Medulla oblongata (tissue), 1 donor: ENCODE results near the gene SESN1.

ENCODE experiments used
- DNase-seq: peaks from one replicate; pipeline ENCODE4 v3.0.0-alpha.2; 2015; ENCODE audit errors: extremely low spot score

SESN1 gene

GRCh38 chr6:108940741-108941140 lies 153.9 kb downstream of the SESN1 start:
- no peak for DNase-seq

GRCh38 chr6:108937170-108937569 lies 157.5 kb downstream of the SESN1 start:
- no peak for DNase-seq
